K562 (cell line): Measurements from ENCODE around the gene AP3B1. TPM values are rescaled to one million over a fixed set of nuclear protein-coding genes. Genes with fewer than 3 reads are reported as not detected.

Source experiments
- ATAC-seq: fragments of 200-7000 bp; cut with Tn5 transposase; 3 replicates; pipeline ENCODE4 v1.9.1; 2020; ENCODE audit warnings: moderate library complexity
- BruUV-seq: library from RNA; stranded (reverse); fragments of 400-500 nt; replicated peaks from 2 replicates; lab custom pipeline; 2021; lab: Mats Ljungman, UMichigan
- CTCF ChIA-PET: fragments of 300-600 bp; formaldehyde crosslinking; extraction: SDS; loops from one replicate; lab custom pipeline; 2021; ENCODE audit warnings: low intra/inter-chr PET ratio; lab: Yijun Ruan, JAX
- POLR2A ChIA-PET: fragments of 300-600, 350-650 bp; sonication (Branson Sonifier 250); formaldehyde crosslinking; extraction: SDS; loops from one replicate; lab custom pipeline; 2021; ENCODE audit warnings: antibody characterized with exemption, inconsistent platforms; lab: Yijun Ruan, JAX
- DNase-seq, 4 experiments: peaks; one replicate each; pipeline versions ENCODE4 v3.0.0 to v3.0.0-alpha.2; 2011 to 2018; ENCODE audit warnings: low spot score in 3 of 4, mixed read lengths in 3 of 4; ENCODE audit errors: extremely low read depth in 1 of 4
- FAIRE-seq: peaks from 2 replicates; lab custom pipeline; 2011; peaks lifted over from hg19 to GRCh38; lab: Jason Lieb, UNC
- H2AFZ ChIP-seq: 2 replicates; pipeline ENCODE4 v1.6.0; 2011; ENCODE audit warnings: low read depth, low read length, control low read depth, inconsistent platforms
- H3K27ac ChIP-seq: fragments of 200-600 bp; 3 replicates; pipeline ENCODE4 v1.8.0; 2011; ENCODE audit warnings: low read depth, mild to moderate bottlenecking, control low read depth, inconsistent platforms, low read length, moderate library complexity, mixed read lengths; ENCODE audit errors: extremely low read depth
- H3K27me3 ChIP-seq, 2 experiments: fragments of 300-600 bp in 1 of 2; 2 replicates in 1 of 2; 3 replicates in 1 of 2; pipeline versions ENCODE4 v1.6.0 to v1.8.0; 2011; ENCODE audit warnings: inconsistent platforms in 2 of 2, low read length in 2 of 2, mild to moderate bottlenecking in 1 of 2, mixed read lengths in 1 of 2, moderate library complexity in 1 of 2; ENCODE audit not compliant: control insufficient read depth in 2 of 2, insufficient read depth in 2 of 2
- H3K36me3 ChIP-seq: fragments of 300-600 bp; 3 replicates; pipeline ENCODE4 v1.8.0; 2011; ENCODE audit warnings: mild to moderate bottlenecking, low read length, inconsistent platforms; ENCODE audit not compliant: control insufficient read depth, insufficient read depth
- H3K4me1 ChIP-seq, 2 experiments: fragments of 200-600 bp in 1 of 2; replicated peaks in 1 of 2; 2 replicates in 1 of 2; 3 replicates in 1 of 2; pipeline versions ENCODE4 v1.5.1 to v1.8.0; 2011; ENCODE audit warnings: inconsistent platforms in 2 of 2, low read length in 2 of 2, mild to moderate bottlenecking in 1 of 2, mixed read lengths in 1 of 2, moderate library complexity in 1 of 2; ENCODE audit not compliant: control insufficient read depth in 2 of 2, insufficient read depth in 2 of 2
- H3K4me2 ChIP-seq: 2 replicates; pipeline ENCODE4 v1.6.1; 2011; ENCODE audit warnings: low read length, control low read depth, inconsistent platforms, mixed read lengths; ENCODE audit not compliant: insufficient read depth
- H3K4me3 ChIP-seq: fragments of 200-600 bp; sonication (generic), shearing (Covaris generic); 2 replicates; pipeline ENCODE4 v1.5.1; 2016; ENCODE audit warnings: control low read depth, inconsistent platforms
- H3K79me2 ChIP-seq: fragments of 200-600 bp; 3 replicates; pipeline ENCODE4 v1.8.0; 2011; ENCODE audit warnings: low read length, inconsistent platforms; ENCODE audit not compliant: control insufficient read depth, insufficient read depth
- H3K9ac ChIP-seq, 2 experiments: 2 replicates each; pipeline versions ENCODE4 v1.6.0 to v1.6.1; 2011; ENCODE audit warnings: low read depth in 2 of 2, low read length in 2 of 2, control low read depth in 1 of 2, inconsistent platforms in 1 of 2, mild to moderate bottlenecking in 1 of 2, mixed read lengths in 1 of 2; ENCODE audit not compliant: insufficient read depth in 1 of 2
- H3K9me1 ChIP-seq: one replicate; pipeline ENCODE4 v1.6.0; 2011; ENCODE audit warnings: inconsistent platforms, mild to moderate bottlenecking, low read length, moderate library complexity; ENCODE audit not compliant: control insufficient read depth, insufficient read depth
- H3K9me3 ChIP-seq: replicated peaks from 2 replicates; pipeline ENCODE4 v1.5.1; 2011; ENCODE audit warnings: low read depth, low read length, inconsistent platforms; ENCODE audit not compliant: control insufficient read depth, insufficient read depth
- H4K20me1 ChIP-seq: replicated peaks from 2 replicates; pipeline ENCODE4 v1.6.1; 2011; ENCODE audit warnings: low read length, inconsistent platforms, mixed read lengths; ENCODE audit not compliant: control insufficient read depth, insufficient read depth
- FOXA3 ChIP-seq, 2 experiments: fragments of 450-650 bp in 1 of 2; sonication (generic) in 1 of 2; formaldehyde crosslinking; IDR thresholded peaks in 1 of 2; conservative IDR thresholded peaks in 1 of 2; 2 replicates each; pipeline versions ENCODE4 v1.4.0 to v1.8.0; 2020 to 2022; ENCODE audit warnings: mild to moderate bottlenecking in 2 of 2, missing genetic modification reagents in 1 of 2
- FOXK2 ChIP-seq, 2 experiments: fragments of 450-650 bp; IDR thresholded peaks in 1 of 2; conservative IDR thresholded peaks in 1 of 2; 2 replicates each; pipeline ENCODE4 v1.6.1; 2016; ENCODE audit warnings: low read depth in 2 of 2, mild to moderate bottlenecking in 1 of 2
- HDAC3 ChIP-seq: fragments of 450-650 bp; IDR thresholded peaks from 2 replicates; pipeline ENCODE4 v1.6.1; 2018; ENCODE audit warnings: borderline replicate concordance, mild to moderate bottlenecking, moderate library complexity; ENCODE audit not compliant: partially characterized antibody
- ILF3 ChIP-seq: fragments of 450-650 bp; IDR thresholded peaks from 2 replicates; pipeline ENCODE4 v1.6.1; 2018; ENCODE audit warnings: antibody characterized with exemption, mild to moderate bottlenecking, moderate library complexity, borderline replicate concordance
- MYC ChIP-seq, 2 experiments: fragments of 250-450 bp in 1 of 2; sonication (Bioruptor Pico) in 1 of 2; IDR thresholded peaks; 2 replicates each; pipeline versions ENCODE4 v1.5.1 to v1.6.1; 2012 to 2021; ENCODE audit warnings: low read depth in 2 of 2, borderline replicate concordance in 1 of 2, improper control_type of control experiment in 1 of 2, low read length in 1 of 2, mild to moderate bottlenecking in 1 of 2, moderate library complexity in 1 of 2
- NR4A1 ChIP-seq, 2 experiments: fragments of 250-450 bp in 1 of 2; fragments of 450-650 bp in 1 of 2; sonication (Bioruptor Pico) in 1 of 2; IDR thresholded peaks; 2 replicates each; pipeline versions ENCODE4 v1.4.0 to v1.6.1; 2016 to 2020; ENCODE audit warnings: mild to moderate bottlenecking in 2 of 2, missing compliant biosample characterization in 1 of 2, missing genetic modification characterization in 1 of 2, moderate library complexity in 1 of 2
- RBM14 ChIP-seq: fragments of 200-400 bp; formaldehyde crosslinking; IDR thresholded peaks from 2 replicates; pipeline ENCODE4 v1.6.1; 2018; ENCODE audit warnings: low read depth, mild to moderate bottlenecking, low read length, moderate library complexity, borderline replicate concordance; ENCODE audit not compliant: insufficient read depth
- RBM25 ChIP-seq: fragments of 200-400 bp; formaldehyde crosslinking; IDR thresholded peaks from 2 replicates; pipeline ENCODE4 v1.6.1; 2018; ENCODE audit warnings: low read length, low read depth, moderate library complexity; ENCODE audit not compliant: severe bottlenecking
- ZKSCAN8 ChIP-seq: fragments of 200-800 bp; sonication (Bioruptor generic); IDR thresholded peaks from 2 replicates; pipeline ENCODE4 v1.6.1; 2016; ENCODE audit warnings: missing genetic modification characterization, missing compliant biosample characterization
- WGBS: fragments of 100-300 bp; shearing (Covaris generic); methylation state at CpG from one replicate; pipeline ENCODE4 v1.1.6; 2016; ENCODE audit warnings: low coverage, mixed read lengths; ENCODE audit not compliant: insufficient coverage; ENCODE audit errors: missing lambda C conversion rate; 5-methylcytosine and 5-hydroxymethylcytosine counted together
- in situ Hi-C: fragments of 300-500 bp; cut with MboI; formaldehyde crosslinking; loops from 4 replicates; pipeline ENCODE4 v1.15.0; 2018; ENCODE audit warnings: inconsistent platforms, mixed read lengths
- intact Hi-C: fragments of 100-400 bp; cut with micrococcal nuclease; formaldehyde crosslinking; loops from 2 replicates; pipeline ENCODE4 v1.14.2; 2022
- polyA plus RNA-seq, 8 experiments: library from polyadenylated mRNA; depleted of rRNA in 4 of 8; stranded (reverse) in 5 of 8; unstranded in 3 of 8; fragments of >200 nt; fragmentation: Nextera tagmentation in 2 of 8; fragmentation: Illumina TruSeq in 1 of 8; extraction: Ambion mirVana in 2 of 8; extraction: Trizol in 1 of 8; gene quantifications; 2 replicates each; pipeline versions ENCODE4 v1.2.1 to v1.2.3, GENCODE V29; 2011 to 2014; ENCODE audit warnings: inconsistent platforms in 1 of 8, missing spikeins in 1 of 8
- total RNA-seq, 7 experiments: library from RNA; depleted of rRNA in 6 of 7; stranded (reverse); fragments of >200 nt in 6 of 7; fragmentation: Illumina TruSeq in 2 of 7; extraction: Trizol in 2 of 7; gene quantifications; 2 replicates each; pipeline versions ENCODE4 v1.2.1 to v1.2.3, GENCODE V29; 2011 to 2021; ENCODE audit warnings: low replicate concordance in 1 of 7

The AP3B1 gene
- total and polyA plus RNA-seq, 9 of the 15 experiments (the other 6 are each of a cell fraction or from before 2014, with no cell fraction given), result 21.1 to 61.8 (median 42.2) TPM

DNA sequence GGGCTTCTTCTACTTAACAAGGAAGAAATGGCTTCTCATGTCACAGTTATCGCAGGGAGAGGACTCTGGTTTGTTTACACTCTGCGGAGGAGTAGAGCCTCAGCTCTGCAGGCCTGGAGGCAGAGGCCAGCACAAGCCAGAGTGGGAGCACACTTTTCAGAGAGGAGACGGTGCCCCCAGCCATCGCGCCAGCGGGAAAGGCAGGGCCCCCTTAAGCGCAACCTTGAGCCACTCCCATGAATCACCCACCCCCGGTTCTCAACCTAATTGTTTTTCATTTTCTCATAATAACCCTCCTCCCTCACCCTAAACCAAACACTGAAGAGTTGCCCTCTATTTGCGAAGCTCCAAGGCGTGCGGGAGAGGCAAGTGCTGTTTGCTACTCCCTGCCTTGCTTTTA is 309.9 kb downstream of the AP3B1 start:
- Histone ChIP-seq H3K27me3 (peaks cover 6 to 15% of the 10 kb centered on the region in 2 experiments), H3K4me3 (no peak overlapping the region), H3K9me1 (no peaks in the 10 kb centered on the region), H3K27ac (no peak overlapping the region), H4K20me1 (no peaks in the 10 kb centered on the region; the same call in none of the 2 replicates), H3K4me2 (no peak overlapping the region), H2AFZ (no peak overlapping the region), H3K36me3 (no peaks in the 10 kb centered on the region), H3K9ac (peak overlapping the region in 1 of 2 experiments; percentile 78; a peak in 2 of 4 replicates), H3K79me2 (no peaks in the 10 kb centered on the region), H3K4me1 (peaks cover 0 to 3% of the 10 kb centered on the region in 2 experiments; a peak in 1 of 5 replicates), H3K9me3 (no peaks in the 10 kb centered on the region)
- ATAC-seq, result peak; percentile 66
- in situ Hi-C loops (no loop called here), intact Hi-C loops (loop anchor here (5.0 to 10.0 kb wide), 3 partner anchors 120 to 422 kb away; no protein-coding TSS in a partner anchor)
- POLR2A ChIA-PET, result interaction anchor here (0.8 to 1.6 kb wide), 5 partner anchors 14 to 461 kb away, joined by 3 to 5 read pairs (median 3); no protein-coding TSS in a partner anchor
- no peak for DNase-seq
- 5% methylated on average over 11 of the region's 11 CpGs for WGBS
- CTCF ChIA-PET, result no interaction called here
- FAIRE-seq, result no peak
- no peak for TF ChIP-seq FOXK2 (conservative IDR thresholded peaks at IDR 0.05 in 1 of 2, IDR thresholded peaks at IDR 0.05 in 1 of 2; ENCODE audit: low read depth in 2 of 2)
- TF ChIP-seq FOXA3 (CRISPR knock-in tag; conservative IDR thresholded peaks at IDR 0.05 in 1 of 2, IDR thresholded peaks at IDR 0.05 in 1 of 2), result peak; percentile 46 to 80; a peak in 3 of 4 replicates
- no TSS peak for BruUV-seq

DNA sequence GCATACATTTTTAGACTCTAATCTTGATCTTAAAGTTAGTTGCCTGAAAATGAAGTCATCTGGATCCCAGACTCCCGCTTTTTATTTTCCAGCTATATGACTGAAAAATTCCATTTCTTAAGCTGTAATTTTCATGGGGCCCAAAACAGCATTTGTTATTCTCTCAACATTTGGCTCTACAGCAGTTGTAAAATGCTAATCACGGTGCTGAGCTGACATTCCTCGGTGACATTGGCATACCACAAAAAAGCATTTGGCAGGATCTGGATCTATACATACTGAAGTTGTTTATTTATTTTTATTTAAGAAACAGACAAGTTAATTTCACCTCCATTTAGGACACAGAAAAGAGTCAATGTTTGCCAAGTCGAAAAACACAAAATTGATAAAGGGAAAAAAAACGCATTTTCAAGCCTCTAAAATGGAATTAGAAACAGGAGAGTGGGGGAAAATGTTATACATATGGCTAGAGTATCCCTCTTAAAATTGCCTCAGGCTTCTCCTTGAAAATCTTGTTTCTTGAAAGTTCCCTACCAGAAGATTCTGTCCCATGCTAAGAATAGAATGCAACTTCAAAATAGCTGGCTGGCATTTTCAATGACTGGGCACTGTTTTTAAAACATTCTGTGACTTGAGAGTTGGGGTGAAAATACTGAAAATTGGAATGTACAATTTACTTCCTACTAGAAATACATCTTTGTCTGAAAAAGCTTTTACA is 310.9 kb downstream of the AP3B1 start:
- Histone ChIP-seq H4K20me1 (no peaks in the 10 kb centered on the region; the same call in none of the 2 replicates), H3K9me1 (no peaks in the 10 kb centered on the region), H3K4me2 (no peak overlapping the region), H3K4me1 (peaks cover 0 to 3% of the 10 kb centered on the region in 2 experiments; a peak in 1 of 5 replicates), H3K9ac (no peak overlapping the region), H3K9me3 (no peaks in the 10 kb centered on the region), H3K36me3 (no peaks in the 10 kb centered on the region), H3K4me3 (no peak overlapping the region), H2AFZ (no peak overlapping the region), H3K27ac (no peak overlapping the region), H3K27me3 (peaks cover 6 to 15% of the 10 kb centered on the region in 2 experiments), H3K79me2 (no peaks in the 10 kb centered on the region)
- ATAC-seq (no peak), DNase-seq (no peak), FAIRE-seq (no peak)
- WGBS, result 4% methylated on average over 5 of the region's 5 CpGs
- ChIA-PET POLR2A (interaction anchor here (1.6 kb wide), 1 partner anchor 460 kb away, joined by 5 read pairs; no protein-coding TSS in a partner anchor), CTCF (interaction anchor here (1.0 kb wide), 1 partner anchor 337 kb away, joined by 3 read pairs; no protein-coding TSS in a partner anchor)
- no TSS peak for BruUV-seq
- in situ Hi-C loops, result no loop called here
- intact Hi-C loops, result loop anchor here (5.0 to 10.0 kb wide), 3 partner anchors 119 to 421 kb away; no protein-coding TSS in a partner anchor
- TF ChIP-seq NR4A1 (CRISPR knock-in tag; IDR thresholded peaks at IDR 0.05), result no peak
- TF ChIP-seq NR4A1 (tag; IDR thresholded peaks at IDR 0.05), result no peak
- TF ChIP-seq HDAC3, result no peak
- no peak for TF ChIP-seq RBM14
- no peak for TF ChIP-seq MYC (IDR thresholded peaks at IDR 0.05; ENCODE audit: low read depth, low read length)
- no peak for TF ChIP-seq MYC (CRISPR knock-in tag; IDR thresholded peaks at IDR 0.05; ENCODE audit: borderline replicate concordance, low read depth)
- TF ChIP-seq ZKSCAN8 (CRISPR knock-in tag), result no peak
- no peak for TF ChIP-seq RBM25
- TF ChIP-seq ILF3, result no peak
